ENCODE results near the gene IL11. TPM values are rescaled to one million over a fixed set of nuclear protein-coding genes. Genes with fewer than 3 reads are reported as not detected.

Gene IL11
- total RNA-seq, 2 donors from 2014 or later: 0.92 TPM; not detected in 1

- H3K4me1 ChIP-seq (ENCODE audit: control insufficient read depth in 1 of 2, low read depth in 2 of 2): peaks cover 2 to 11% of the 10 kb centered on the region in 2 donors
- H3K27me3 ChIP-seq (replicated peaks; ENCODE audit: insufficient read depth): no peaks in the 10 kb centered on the region
- no peak for TF ChIP-seq CTCF (IDR thresholded peaks at IDR 0.05)
- no peaks in the 10 kb centered on the region for H3K9me3 ChIP-seq
- peaks cover 15% of the 10 kb centered on the region for H3K36me3 ChIP-seq
- ATAC-seq (ENCODE audit: insufficient number of reproducible peaks, low FRiP score, low read depth) (no peak), DNase-seq (ENCODE audit: low spot score) (no peak)
- no peak overlapping the region for H3K27ac ChIP-seq
- no peak overlapping the region for H3K4me3 ChIP-seq
Measured at GRCh38 chr19:55345818-55346724, 24.2 kb downstream of the IL11 start.

- Histone ChIP-seq H3K27me3 (replicated peaks; ENCODE audit: insufficient read depth) (no peaks in the 10 kb centered on the region), H3K9me3 (no peaks in the 10 kb centered on the region), H3K27ac (no peak overlapping the region), H3K4me1 (ENCODE audit: control insufficient read depth in 1 of 2, low read depth in 2 of 2) (peaks cover 10 to 19% of the 10 kb centered on the region in 2 donors), H3K36me3 (peaks cover 15% of the 10 kb centered on the region), H3K4me3 (no peak overlapping the region)
- no peak for ATAC-seq (ENCODE audit: insufficient number of reproducible peaks, low FRiP score, low read depth)
- no peak for TF ChIP-seq CTCF (IDR thresholded peaks at IDR 0.05)
- no peak for DNase-seq (ENCODE audit: low spot score)
Measured at GRCh38 chr19:55345101-55345817, 25.0 kb downstream of the IL11 start.

- no peak for TF ChIP-seq CTCF (IDR thresholded peaks at IDR 0.05)
- ATAC-seq (ENCODE audit: insufficient number of reproducible peaks, low FRiP score, low read depth): no peak
- no peak for DNase-seq (ENCODE audit: low spot score)
- no peaks in the 10 kb centered on the region for H3K9me3 ChIP-seq
- no peak overlapping the region for H3K27ac ChIP-seq
- no peaks in the 10 kb centered on the region for H3K27me3 ChIP-seq (replicated peaks; ENCODE audit: insufficient read depth)
- no peak overlapping the region for H3K4me3 ChIP-seq
- peaks cover 15% of the 10 kb centered on the region for H3K36me3 ChIP-seq
- H3K4me1 ChIP-seq (ENCODE audit: control insufficient read depth in 1 of 2, low read depth in 2 of 2): peaks cover 12 to 22% of the 10 kb centered on the region in 2 donors
Measured at GRCh38 chr19:55344444-55344843, 25.8 kb downstream of the IL11 start.

- ATAC-seq (ENCODE audit: insufficient number of reproducible peaks, low FRiP score, low read depth) (no peak), DNase-seq (ENCODE audit: low spot score) (no peak)
- no peak for TF ChIP-seq CTCF (IDR thresholded peaks at IDR 0.05)
- Histone ChIP-seq H3K4me1 (ENCODE audit: control insufficient read depth in 1 of 2, low read depth in 2 of 2) (peaks cover 12 to 29% of the 10 kb centered on the region in 2 donors), H3K27ac (no peak overlapping the region), H3K36me3 (peaks cover 15% of the 10 kb centered on the region), H3K27me3 (replicated peaks; ENCODE audit: insufficient read depth) (no peaks in the 10 kb centered on the region), H3K4me3 (peak overlapping the region; percentile 85), H3K9me3 (no peaks in the 10 kb centered on the region)
Measured at GRCh38 chr19:55341595-55342531, 28.4 kb downstream of the IL11 start.

All from thoracic aorta (tissue), 2 donors.